BE2C (cell line): Measurements from ENCODE around the gene SHE.
"Not testable (repeated sequence)": the region's sequence is repeated elsewhere in the genome, so short reads cannot be mapped to it uniquely, and the experiment has no call there.

Experiments used
- DNase-seq: peaks from one replicate; pipeline ENCODE4 v3.0.0-alpha.2; 2020
- H3K27me3 ChIP-seq: fragments of 250-450 bp; sonication (Bioruptor Pico); 2 replicates; pipeline ENCODE4 v1.5.1; 2020; ENCODE audit warnings: mild to moderate bottlenecking
- H3K36me3 ChIP-seq: fragments of 250-450 bp; sonication (Bioruptor Pico); 2 replicates; pipeline ENCODE4 v1.5.1; 2020; ENCODE audit warnings: mild to moderate bottlenecking
- H3K4me1 ChIP-seq: fragments of 250-450 bp; sonication (Bioruptor Pico); 2 replicates; pipeline ENCODE4 v1.5.1; 2020
- H3K4me3 ChIP-seq: 2 replicates; pipeline ENCODE4 v1.5.1; 2011; ENCODE audit warnings: low read depth, low read length
- H3K9me3 ChIP-seq: fragments of 250-450 bp; sonication (Bioruptor Pico); 2 replicates; pipeline ENCODE4 v1.5.1; 2020
- TF ChIP-seq, protein P1 (sequence below): IDR thresholded peaks from 2 replicates; pipeline ENCODE4 v1.5.1; 2012; ENCODE audit warnings: mild to moderate bottlenecking, low read depth, low read length

The SHE gene

DNA sequence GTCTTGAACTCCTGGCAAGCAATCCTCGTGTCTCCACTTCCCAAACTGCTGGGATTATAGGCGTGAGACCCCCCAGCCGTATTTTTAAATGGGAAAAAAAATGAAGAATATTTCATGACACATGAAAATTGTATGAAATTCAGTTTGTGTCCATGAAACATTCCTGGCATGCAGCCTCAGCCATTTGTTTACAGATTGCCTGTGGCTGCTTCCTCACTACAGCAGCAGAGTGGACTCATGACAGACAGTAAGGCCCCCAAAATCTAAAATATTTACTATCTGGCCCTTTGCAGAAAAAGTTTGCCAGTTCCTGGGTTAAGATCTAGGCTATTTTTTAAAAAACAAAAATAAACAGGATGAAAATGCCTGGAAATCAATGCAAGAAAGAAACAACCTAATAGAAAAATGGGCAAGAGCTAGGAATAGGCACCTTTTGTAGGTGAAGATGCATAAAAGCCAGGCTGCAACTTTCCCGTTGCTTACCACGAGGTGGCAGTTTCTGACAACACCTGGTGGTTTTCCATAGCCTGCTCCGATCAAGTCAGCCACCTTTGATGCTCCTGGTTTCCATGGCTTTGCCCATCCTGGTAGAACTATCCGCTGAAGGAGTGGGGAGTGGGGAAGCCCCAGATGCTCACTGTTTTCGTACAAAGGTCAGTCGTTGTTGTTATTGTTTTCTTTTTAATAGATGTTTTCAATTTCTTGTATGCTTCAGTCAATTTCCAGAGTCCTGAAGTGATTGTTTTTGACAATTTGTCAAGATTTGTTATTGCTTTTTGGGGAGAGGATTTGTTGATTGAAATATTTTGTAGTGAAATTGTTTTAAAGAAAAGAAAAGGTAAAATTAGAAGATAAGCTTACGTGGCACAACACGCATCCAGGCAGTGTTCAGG, 32.0 kb upstream of the SHE start:
- Histone ChIP-seq H3K4me1 (no peaks in the 10 kb centered on the region; the same call in 1 of the 2 replicates), H3K9me3 (no peaks in the 10 kb centered on the region; the same call in 1 of the 2 replicates), H3K27me3 (no peaks in the 10 kb centered on the region; the same call in 1 of the 2 replicates), H3K4me3 (no peak overlapping the region), H3K36me3 (no peaks in the 10 kb centered on the region)
- TF ChIP-seq, protein P1, sequence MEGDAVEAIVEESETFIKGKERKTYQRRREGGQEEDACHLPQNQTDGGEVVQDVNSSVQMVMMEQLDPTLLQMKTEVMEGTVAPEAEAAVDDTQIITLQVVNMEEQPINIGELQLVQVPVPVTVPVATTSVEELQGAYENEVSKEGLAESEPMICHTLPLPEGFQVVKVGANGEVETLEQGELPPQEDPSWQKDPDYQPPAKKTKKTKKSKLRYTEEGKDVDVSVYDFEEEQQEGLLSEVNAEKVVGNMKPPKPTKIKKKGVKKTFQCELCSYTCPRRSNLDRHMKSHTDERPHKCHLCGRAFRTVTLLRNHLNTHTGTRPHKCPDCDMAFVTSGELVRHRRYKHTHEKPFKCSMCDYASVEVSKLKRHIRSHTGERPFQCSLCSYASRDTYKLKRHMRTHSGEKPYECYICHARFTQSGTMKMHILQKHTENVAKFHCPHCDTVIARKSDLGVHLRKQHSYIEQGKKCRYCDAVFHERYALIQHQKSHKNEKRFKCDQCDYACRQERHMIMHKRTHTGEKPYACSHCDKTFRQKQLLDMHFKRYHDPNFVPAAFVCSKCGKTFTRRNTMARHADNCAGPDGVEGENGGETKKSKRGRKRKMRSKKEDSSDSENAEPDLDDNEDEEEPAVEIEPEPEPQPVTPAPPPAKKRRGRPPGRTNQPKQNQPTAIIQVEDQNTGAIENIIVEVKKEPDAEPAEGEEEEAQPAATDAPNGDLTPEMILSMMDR = peak; percentile 80
- peak; percentile 60 for DNase-seq

DNA sequence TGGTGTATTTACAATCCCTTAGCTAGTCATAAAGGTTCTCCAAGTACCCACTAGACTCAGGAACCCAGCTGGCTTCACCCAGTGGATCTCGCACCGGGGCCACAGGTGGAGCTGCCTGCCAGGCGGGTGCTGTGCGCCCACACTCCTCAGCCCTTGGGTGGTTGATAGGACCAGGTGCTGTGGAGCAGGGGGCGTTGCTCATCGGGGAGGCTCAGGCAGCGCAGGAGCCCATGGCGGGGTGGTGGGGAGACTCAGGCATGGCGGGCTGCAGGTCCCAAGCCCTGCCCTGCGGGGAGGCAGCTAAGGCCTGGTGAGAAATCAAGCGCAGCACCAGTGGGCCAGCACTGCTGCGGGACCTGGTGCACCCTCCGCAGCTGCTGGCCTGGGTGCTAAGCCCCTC, 29.7 kb upstream of the SHE start:
- not testable (repeated sequence) for H3K36me3 ChIP-seq, H3K9me3 ChIP-seq, H3K4me1 ChIP-seq, H3K4me3 ChIP-seq, DNase-seq, H3K27me3 ChIP-seq

DNA sequence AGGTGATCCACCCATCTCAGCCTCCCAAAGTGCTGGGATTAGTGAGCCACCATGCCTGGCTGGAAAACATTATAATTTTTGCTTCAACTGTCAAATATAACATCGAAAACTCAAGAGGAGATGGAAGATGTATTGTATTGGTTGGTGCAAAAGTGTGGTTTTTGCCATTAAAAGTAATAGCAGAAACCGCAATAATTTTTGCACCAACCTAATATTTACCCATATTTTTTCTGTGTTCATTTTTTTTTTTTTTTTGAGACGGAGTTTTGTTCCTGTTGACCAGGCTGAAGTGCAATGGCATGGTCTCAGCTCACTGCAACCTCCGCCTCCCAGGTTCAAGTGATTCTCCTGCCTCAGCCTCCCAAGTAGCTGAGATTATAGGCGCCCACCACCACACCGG, 27.1 kb upstream of the SHE start:
- no peak for DNase-seq
- TF ChIP-seq, protein P1 = no peak
- H3K36me3 ChIP-seq = no peaks in the 10 kb centered on the region

DNA sequence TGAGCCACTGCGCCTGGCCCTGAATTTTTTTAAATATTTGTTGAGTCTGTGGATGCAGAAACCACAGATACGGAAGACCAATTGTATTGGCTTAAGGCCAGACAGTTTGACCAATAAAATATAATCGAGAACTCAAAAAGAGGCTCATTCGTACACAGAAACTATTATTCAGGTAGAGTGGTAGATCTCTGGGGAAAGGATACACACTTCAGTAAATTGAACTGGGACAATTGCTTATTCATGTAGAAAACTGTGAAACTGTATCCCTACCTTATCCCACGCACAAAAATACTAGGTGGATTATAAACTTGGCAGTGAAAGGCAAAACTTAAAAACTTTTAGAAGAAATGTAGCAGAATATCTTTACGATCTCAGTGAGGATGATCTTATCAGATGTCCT, 25.0 kb upstream of the SHE start:
- no peak overlapping the region for H3K4me3 ChIP-seq
- TF ChIP-seq, protein P1 = no peak
- no peaks in the 10 kb centered on the region; the same call in 1 of the 2 replicates for H3K9me3 ChIP-seq
- no peaks in the 10 kb centered on the region for H3K27me3 ChIP-seq
- no peak for DNase-seq
- no peaks in the 10 kb centered on the region for H3K4me1 ChIP-seq
- no peaks in the 10 kb centered on the region for H3K36me3 ChIP-seq

More for the DNA sequence above, 27.1 kb upstream of the SHE start:
- H3K4me3 ChIP-seq = no peak overlapping the region
- no peaks in the 10 kb centered on the region for H3K27me3 ChIP-seq
- H3K9me3 ChIP-seq = no peaks in the 10 kb centered on the region; the same call in 1 of the 2 replicates
- no peaks in the 10 kb centered on the region for H3K4me1 ChIP-seq

DNA sequence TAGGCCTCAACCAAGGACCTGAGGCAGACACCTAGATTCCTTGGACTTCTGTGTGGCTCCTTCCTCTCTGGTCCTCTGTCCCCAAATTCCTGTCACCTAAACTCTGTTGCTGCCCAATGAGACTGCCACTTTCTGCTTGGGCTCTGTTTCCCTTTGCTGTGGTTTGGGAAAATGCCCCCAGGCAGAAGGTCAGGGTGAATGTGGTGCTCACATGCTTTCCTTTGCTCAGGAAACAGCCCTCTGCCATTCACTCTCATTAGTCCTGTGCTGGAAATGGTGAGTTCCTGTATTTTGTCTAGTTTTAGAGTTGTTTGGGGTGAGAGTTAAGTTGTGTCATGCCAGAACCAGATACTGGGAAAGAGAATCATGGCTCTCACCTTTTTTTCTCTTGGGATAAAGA, 22.7 kb upstream of the SHE start:
- DNase-seq = no peak
- Histone ChIP-seq H3K9me3 (no peaks in the 10 kb centered on the region), H3K27me3 (no peaks in the 10 kb centered on the region), H3K4me1 (no peaks in the 10 kb centered on the region), H3K4me3 (no peak overlapping the region), H3K36me3 (no peaks in the 10 kb centered on the region)
- TF ChIP-seq, protein P1 = no peak

DNA sequence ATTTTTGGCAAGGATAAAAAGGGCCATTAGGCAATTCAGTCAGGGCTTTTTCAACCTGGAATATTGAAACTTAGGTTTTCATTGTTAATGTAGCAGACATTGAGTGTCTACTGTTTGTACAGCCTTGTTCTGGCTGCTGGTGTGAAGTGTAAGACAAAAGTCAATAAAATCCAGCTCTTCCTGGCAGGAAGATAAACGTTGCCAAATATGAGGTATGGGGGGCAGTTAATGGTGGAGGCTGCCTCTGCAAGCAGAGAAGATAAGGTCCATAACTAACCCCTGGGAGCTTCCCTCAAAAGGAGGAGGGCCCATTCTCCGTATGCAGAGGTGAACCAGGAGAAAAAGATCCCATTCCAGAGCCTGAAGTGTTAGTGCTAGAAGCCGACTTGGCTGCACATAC, 19.5 kb upstream of the SHE start:
- no peak for DNase-seq
- TF ChIP-seq, protein P1 = no peak
- no peaks in the 10 kb centered on the region for H3K36me3 ChIP-seq

More for the DNA sequence above, 19.5 kb upstream of the SHE start:
- no peaks in the 10 kb centered on the region for H3K4me1 ChIP-seq
- H3K27me3 ChIP-seq = no peaks in the 10 kb centered on the region; the same call in 1 of the 2 replicates
- no peaks in the 10 kb centered on the region for H3K9me3 ChIP-seq
- no peak overlapping the region for H3K4me3 ChIP-seq
